NCI-H446 treated with DMSO at 0.1 percent for 48 hours (cell line): ENCODE measurements around the gene RABGEF1.
"Not testable (repeated sequence)": the region's sequence is repeated elsewhere in the genome, so short reads cannot be mapped to it uniquely, and the experiment has no call there.

Experiments used
- DNase-seq: peaks from one replicate; lab custom pipeline; 2025; lab: John Stamatoyannopoulos, UW

The RABGEF1 gene

DNA sequence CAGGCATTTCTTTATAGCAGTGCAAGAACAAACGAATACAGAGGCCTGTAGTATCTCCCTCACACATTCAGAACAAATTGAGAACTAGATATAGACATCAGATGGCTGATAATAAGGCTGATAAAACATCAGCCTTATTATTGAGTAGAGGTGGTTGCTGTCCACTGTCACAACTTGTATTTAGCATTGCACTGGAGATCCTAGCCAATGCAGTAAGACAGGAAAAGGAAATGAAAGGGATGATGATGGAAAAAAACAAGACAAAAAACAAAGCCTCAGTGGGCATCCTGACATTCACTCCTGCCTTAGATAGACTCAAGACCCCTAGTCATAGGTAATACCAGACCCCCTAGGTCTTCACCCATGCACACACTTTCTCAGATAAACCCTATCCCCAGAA, 4.7 kb upstream of the RABGEF1 start:
- no peak for DNase-seq

DNA sequence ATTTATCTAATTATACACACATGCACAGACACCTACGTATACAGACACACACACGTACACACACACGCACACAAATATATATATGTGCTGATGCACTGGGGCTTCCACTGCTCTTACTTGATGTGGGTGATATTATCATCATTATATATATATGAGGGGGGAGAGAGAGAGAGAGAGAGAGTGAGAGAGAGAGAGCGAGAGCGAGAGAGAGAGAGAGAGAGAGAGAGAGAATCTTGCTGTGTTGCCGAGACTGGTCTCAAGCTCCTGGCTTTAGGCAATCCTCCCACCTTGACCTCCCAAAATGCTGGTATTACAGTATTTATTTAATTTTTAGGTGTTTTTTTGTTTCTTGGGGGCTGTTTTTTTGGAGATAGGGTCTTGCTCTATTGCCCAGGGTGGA, 3.6 kb upstream of the RABGEF1 start:
- DNase-seq, result no peak

DNA sequence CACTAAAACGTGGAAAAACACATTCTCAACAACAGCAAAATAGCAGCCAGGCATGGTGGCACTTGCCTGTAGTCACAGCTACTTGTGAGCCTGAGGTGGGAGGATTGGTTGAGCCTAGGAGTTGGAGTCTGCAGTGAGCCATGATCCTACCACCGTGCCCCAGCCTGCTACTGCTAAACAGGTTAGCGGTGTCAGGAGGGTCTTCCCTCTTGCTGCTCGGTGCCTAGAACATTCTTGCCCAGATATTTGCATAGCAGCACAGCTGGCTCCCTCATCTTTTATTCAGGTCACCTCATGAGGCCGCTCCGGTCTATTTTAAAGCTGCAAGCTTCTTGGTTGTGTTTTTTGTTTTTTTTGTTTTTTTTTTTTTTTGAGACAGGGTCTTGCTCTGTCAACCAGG, 2.9 kb upstream of the RABGEF1 start:
- DNase-seq, result no peak

DNA sequence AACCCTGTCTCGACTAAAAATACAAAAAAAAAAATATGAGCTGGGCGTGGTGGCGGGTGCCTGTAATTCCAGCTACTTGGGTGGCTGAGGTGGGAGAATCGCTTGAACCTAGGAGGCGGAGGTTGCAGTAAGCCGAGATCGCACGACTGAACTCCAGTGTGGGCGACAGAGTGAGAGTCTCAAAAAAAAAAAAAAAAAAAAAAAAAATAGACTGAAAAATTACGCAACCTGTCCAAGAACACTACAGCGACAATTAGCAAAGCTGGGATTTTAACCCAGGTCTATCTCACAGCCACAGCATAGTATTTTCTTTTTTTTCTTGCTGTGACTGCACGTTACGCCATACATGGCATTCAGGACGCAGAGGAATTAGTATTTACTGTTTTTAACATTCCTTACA, 1.1 kb upstream of the RABGEF1 start:
- no peak for DNase-seq

DNA sequence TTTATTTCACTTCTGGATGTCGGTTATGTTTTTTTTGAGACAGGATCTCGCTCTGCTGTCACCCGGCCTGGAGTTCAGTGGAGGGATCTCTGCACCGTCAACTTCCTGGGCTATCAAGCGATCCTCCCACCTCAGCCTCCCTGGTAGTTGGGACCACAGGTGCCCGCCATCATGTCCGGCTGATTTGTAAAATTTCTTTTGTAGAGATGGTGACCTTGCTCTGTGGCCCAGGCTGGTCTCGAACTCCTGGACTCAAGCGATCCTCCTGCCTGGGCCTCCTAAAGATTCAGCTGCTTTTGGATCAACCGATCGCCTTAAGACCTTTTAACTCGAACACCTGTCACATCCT, 606 bp upstream of the RABGEF1 start:
- DNase-seq, result no peak

DNA sequence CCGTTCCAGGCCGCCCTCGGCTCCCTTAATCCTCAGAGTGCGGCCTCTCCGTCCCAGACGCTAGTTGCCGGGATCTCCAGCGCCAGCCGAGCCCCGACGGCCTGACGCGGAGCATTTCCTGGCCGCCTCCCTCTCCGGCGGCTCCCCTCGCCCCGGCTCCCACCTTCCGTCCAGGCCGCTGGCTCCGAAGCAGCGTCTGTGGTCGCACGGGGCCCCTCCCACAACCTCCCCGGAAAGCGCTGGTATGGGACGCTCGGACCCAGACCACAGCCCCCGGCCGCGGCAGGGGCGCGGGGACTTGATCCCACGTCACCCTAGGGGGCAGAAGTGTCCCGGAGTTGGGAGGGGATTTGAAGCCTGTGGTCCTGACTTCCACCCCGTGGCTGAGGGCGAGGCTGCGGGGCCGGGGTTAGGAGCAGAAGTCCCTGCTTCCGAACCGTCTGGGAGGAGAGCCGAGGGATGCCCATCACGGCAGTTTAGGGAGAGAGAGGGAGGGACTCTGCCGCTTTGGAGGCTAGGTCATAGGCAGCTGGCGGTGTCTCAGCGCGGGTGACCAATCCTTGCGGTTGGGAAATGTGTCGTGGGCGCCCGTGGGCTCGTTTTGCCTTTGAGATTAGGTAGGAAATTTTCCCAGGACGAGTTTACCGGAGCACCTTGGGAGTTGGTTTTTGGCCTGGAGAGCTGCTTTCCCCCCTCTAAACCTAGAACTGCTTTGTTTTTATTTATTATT, 612 bp downstream of the RABGEF1 start:
- DNase-seq, result not testable (repeated sequence)

DNA sequence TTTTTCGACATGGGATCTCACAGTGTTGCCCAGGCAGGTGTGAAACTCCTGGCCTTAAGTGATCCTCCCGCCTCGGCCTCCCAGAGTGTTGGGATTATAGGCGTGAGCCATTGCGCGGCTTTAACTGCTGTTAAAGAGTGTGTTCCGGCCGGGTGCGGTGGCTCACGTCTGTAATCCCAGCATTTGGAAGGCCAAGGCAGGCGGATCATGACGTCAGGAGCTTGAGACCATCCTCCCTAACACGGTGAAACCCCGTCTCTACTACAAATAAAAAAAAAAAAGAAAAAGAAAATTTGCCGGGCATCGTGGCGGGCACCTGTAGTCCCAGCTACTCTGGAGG, 1.1 kb downstream of the RABGEF1 start:
- DNase-seq, result peak; percentile 0

DNA sequence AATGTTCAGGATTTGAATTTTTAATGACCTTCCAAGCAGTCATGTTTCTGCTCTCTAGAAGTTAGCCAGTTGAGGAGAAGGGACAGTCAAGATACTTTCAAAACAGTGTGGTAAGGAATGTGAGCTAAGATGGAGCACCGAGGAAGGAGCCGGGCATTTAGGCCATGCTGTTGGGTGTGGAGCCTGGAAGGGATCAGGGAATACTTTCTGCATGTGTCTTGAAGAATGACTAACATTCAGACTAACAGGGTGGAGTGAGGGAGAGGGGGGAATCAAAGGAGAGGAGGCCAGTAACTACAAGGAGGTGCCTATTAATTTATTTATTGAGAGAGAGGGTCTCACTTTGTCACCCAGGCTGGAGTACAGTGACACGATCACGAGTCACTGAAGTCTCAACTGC, 1.8 kb downstream of the RABGEF1 start:
- DNase-seq, result not testable (repeated sequence)

DNA sequence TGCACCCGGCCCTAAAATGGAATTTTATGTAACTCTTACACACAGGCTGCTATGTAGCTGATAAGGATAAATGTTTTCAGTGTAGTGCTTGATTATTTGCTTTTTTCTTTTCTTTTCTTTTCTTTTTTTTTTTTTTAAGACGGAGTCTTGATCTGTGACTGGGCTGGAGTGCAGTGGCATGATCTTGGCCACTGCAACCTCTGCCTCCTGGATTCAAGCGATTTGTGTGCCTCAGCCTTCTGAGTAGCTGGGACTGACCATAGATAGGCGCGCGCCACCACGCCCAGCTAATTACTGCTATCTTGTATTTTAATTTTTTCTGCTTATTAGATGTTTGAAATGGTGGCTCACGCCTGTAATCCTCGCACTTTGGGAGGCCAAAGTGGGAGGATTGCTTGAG, 3.4 kb downstream of the RABGEF1 start:
- DNase-seq, result no peak

DNA sequence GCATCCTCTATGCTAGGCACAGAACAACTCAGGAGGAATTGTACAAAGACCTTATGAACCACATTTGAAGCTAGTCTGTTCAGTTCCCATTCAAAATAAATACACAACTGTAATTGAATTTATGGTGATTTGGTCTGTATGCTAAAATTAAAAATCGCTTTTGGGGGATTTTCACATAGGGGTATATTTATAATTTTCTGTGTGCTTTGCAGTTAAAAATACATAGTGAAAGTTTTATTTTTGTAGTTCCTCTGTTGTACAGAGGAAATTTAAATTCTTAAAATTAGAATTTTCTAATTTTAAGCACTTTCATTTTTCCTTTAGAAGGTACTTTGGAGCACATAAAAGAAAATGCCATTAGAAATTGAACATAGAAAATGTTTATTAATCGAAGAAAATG, 6.9 kb downstream of the RABGEF1 start:
- no peak for DNase-seq

DNA sequence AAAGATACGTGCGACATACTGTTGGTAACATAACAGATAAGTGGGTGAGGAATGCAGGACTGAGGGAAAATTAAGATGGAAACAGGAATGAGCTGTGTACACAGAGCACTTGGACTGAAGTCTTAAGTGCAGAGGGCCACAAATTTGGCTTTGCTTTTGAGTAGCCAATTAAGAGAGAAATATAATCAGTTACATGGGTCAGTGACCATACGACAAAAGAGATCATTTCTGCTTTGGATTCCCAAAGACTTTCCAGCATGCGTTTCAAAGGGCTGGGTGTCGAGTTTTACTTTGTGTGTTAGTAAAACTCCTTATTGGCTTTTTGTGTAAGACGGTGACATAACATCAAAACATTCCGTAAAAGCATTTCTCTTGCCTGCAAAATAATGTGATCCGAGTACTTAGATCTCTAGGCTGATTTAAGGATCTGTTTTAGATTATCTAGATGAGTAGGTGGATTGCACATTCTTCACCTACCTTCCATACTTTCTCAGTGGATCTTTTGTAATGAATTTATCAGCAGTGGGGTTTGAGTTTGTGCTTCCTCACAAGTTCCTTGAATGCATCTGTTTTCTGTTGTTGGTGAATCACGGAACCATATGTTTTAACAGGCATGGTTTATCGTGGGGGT, 7.5 kb downstream of the RABGEF1 start:
- no peak for DNase-seq

DNA sequence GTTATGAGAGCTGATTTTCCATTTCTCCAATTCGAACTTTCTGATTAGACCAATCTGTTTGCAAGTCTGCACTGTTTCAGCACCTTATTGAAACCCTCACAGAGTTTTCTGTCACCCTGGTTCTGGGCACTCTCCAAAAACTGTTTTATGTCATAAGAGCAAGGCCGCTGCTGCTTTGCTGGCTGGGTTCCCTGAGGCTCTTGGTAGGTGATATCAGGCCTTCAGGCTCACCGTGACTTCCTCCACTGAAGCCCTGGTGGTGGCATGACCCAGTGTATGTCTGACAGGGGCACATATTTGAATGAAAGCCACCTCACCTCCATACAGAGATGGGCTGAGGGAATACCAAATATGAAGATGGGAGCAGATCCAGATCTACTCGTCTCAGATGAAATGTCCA, 8.3 kb downstream of the RABGEF1 start:
- DNase-seq, result no peak

DNA sequence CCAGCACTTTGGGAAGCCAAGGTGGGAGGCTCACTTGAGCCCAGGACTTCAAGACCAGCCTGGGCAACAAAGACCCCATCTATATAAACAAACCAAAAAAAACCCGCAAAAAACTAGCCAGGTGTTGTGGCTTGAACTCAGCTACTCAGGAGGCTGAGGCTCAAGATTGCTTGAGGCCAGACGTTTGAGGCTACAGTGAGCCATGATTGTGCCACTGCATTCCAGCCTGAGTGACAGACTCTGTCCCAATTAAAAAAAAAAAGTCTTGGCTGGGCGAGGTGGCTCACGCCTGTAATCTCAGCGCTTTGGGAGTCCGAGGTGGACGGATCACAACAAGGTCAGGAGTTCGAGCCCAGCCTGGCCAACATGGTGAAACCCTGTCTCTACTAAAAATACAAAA, 11.4 kb downstream of the RABGEF1 start:
- DNase-seq, result no peak

DNA sequence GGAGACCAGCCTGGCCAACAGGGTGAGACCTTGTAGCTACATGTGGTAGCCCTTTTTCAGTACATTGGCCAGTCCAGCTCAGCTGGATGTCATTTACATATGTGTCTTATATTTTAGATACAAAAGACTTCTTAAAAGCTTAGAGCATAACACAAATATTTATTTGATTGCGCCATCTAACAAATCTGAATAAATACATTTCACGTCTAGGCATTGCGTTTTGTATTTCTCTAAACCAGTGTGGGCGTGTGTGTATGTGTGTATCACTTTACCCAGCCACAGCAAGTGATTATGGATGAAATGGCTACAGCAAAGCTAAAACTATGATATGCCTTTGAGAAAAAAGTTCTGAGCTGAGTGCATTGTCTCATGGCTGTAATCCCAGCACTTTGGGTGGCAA, 14.0 kb downstream of the RABGEF1 start:
- DNase-seq, result no peak

DNA sequence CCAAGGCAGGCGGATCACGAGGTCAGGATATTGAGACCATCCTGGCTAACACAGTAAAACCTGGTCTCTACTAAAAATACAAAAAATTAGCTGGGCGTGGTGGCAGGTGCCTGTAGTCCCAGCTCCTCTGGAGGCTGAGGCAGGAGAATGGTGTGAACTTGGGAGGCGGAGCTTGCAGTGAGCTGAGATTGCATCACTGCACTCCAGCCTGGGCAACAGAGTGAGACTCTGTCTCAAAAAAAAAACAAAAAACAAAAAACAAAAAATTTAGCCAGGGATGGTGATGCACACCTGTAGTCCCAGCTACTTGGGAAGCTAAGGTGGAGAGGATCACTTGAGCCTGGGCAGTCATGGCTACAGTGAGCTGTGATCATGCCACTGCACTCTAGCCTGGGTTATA, 14.5 kb downstream of the RABGEF1 start:
- not testable (repeated sequence) for DNase-seq

DNA sequence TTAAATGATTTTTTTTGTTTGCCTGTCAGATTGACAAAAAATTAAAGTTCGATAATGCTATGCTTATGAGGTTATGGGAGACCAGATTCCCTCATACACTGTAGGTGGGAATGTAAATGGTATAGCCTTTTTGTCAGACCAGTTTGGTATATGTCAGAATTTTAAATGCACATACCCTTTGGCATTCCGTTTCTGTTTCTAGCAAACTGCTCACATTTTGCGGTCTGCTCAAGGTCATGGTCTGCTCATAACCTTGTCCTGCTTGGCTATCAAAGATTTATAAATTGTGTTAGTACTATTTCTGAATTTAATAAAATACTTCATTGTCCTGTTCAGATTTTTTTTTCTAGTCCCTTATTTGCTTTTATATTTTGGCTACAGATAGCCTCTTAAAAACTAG, 15.7 kb downstream of the RABGEF1 start:
- DNase-seq, result not testable (repeated sequence)

DNA sequence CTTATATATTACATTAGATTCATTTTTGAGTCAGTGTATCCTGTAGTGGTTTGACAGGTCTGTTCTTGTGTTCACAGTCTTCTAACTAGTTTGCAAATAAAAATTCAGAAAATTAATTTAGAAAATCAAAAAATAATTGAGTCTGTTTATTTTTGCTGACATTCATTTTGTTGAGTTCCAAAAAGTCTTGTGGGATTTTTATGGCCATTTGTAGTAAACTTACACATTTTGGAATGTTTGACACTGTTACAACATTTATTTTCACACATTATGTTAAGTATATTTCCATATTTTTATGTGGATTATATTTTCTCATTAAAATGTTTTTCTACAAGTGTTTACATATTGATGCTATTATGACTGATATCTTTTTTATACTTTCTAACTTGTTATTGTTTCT, 16.4 kb downstream of the RABGEF1 start:
- no peak for DNase-seq

DNA sequence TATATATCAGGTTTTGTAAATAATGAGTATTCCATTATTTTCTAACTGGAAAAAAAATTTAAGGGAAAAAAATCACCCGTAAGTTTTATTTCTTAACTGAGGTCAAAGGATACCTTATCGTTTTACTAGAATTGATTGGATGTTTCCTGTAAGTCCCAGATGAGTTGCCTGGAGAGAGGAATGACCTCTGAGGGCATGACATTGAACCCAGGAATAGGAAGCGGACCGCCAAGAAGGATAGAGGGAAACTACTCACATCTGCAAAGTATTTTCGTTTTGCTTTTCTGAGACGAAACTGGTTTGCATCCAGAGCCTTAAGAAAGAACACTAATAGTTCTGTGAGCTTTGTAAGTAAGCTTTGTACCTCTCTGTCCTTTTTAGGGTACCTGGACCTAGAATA, 17.4 kb downstream of the RABGEF1 start:
- no peak for DNase-seq

DNA sequence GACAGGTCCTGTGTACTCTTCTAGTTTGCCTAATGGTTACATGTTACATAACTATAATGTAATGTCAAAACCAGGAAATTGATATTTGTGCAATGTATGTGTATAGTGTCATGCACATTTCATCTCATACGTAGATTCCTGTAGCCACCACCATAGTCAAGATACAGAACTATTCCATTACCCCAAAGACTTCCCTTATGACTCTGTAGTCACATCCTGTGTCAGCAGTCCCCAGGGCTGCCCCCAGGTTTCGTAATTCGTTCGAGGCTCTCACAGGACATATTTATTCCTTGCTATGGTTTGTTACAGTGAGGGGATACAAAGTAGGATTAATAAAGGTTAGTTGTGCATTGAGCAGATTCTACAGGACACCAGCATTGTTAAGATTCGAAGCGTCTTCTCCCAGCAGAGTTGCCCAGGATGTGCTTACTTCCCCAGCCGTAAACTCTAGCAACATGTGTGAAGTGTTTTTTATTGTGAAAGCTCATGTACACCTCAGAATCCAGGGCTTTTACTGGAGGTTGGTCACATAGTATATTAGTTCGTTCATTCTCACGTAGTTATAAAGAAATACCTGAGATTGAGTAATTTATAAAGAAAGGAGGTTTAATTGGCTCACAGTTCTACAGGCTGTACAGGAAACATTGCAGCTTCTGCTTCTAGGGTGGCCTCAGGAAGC, 18.6 kb downstream of the RABGEF1 start:
- no peak for DNase-seq

DNA sequence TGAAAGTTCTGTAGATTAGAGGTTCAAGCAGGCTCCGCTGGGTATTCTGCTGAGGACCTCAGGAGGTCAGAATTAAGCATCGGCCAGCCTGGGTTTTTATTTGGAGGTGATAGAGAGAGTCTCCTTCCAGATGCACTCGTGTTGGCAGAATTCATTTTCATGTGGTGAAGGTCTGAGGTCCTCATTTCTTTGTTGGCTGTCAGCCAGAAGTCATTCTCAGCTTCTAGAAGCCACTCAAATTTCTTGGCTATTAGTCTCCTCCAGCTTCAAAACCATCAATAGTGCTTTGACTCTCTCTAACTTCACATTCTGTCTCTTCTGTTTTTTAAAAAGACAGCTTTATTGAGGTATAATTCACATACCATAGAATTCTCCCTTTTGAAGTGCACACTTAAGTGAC, 22.6 kb downstream of the RABGEF1 start:
- DNase-seq, result not testable (repeated sequence)

DNA sequence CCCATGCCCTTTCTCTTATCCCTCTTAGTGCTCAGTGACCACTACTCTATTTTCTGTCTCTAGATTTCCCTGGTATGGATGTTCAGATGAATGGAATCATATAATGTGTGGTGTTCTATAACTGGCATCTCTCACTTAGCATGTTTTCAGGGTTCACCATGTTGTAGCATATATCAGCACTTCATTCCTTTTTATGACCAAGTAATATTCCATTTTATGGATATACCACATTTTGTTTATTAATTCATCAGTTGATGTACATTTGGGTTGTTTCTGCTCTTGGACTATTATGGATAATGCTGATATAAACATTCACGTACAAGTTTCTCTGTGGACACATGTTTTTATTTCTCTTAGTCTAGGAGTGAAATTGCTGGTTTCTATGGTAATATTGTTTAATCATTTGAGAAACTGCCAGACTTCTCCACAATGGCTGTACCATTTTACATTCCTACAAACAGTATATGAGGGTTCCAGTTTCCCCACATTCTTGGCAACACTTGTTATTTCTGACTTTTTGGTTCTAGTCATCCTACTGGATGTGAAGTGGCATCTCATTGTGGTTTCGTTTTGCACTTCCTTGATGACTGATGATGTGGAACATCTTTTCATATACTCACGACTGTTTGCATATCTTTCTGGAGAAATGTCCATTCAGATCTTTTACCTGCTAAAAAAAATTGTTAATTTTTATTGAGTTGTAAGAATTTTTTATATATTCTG, 23.3 kb downstream of the RABGEF1 start:
- DNase-seq, result not testable (repeated sequence)

DNA sequence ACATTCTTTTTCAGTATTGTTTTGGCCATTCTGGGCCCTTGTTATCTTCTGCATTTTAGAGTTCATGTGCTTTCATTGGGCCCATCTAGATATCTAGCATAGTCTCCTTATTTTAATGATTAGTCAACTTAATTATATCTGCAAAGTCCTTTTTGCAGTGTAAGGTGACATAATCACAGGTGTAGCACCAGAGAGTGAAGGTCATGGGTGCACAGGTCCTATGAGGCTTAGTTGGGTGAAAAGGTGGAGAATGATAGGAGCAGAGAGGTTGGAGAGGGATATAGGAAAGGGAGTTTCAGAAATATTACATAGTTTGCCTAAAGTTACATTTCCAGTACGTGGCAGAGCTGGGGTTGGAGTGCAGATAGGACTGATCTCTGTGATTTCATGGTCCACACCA, 24.4 kb downstream of the RABGEF1 start:
- not testable (repeated sequence) for DNase-seq
